Measurements from ENCODE around the gene DCAF8. TPM values are rescaled to one million over a fixed set of nuclear protein-coding genes. Genes with fewer than 3 reads are reported as not detected.

The DCAF8 gene
- total and polyA plus RNA-seq, 7 donors, result 28.2 to 184 (median 138) TPM

GRCh38 chr1:160205242-160206035 is 56.9 kb downstream of the DCAF8 start, which contains the start of gene PEA15:
Gene PEA15, plus strand, starts transcription at chr1:160205384. Its CDS starts 6,161 bp downstream, at chr1:160211545.
- TF ChIP-seq POLR2AphosphoS5 (IDR thresholded peaks at IDR 0.05), result peak; percentile 65 to 82 (median 76)
- no peak for TF ChIP-seq EP300 (IDR thresholded peaks at IDR 0.05)
- no peak for TF ChIP-seq CTCF (IDR thresholded peaks at IDR 0.05)
- peak in 1 of 2 donors; percentile 57 for TF ChIP-seq POLR2A (IDR thresholded peaks at IDR 0.05)
- no peaks in the 10 kb centered on the region for H3K9me3 ChIP-seq
- no peaks in the 10 kb centered on the region for H3K36me3 ChIP-seq
- no peaks in the 10 kb centered on the region for H3K27me3 ChIP-seq
- WGBS, 2 donors, result 0 to 1% methylated on average over 76 of the region's 76 CpGs
- intact Hi-C loops (cut with DNase I), result loop anchor here (5.0 kb wide), 2 partner anchors 88 to 137 kb away; partner anchors contain the start of genes ATP1A2, COPA and NCSTN
- H3K4me1 ChIP-seq, result peaks cover 0 to 58% (median 52%) of the 10 kb centered on the region in 4 donors
- DNase-seq, result peak; percentile 88
- H3K27ac ChIP-seq, result peak within 1 kb of the TSS; percentile 93 to 99 (median 96)
- peak within 1 kb of the TSS; percentile 80 to 95 (median 90) for H3K4me3 ChIP-seq

- TF ChIP-seq CTCF (IDR thresholded peaks at IDR 0.05) (no peak), POLR2A (IDR thresholded peaks at IDR 0.05) (no peak), POLR2AphosphoS5 (IDR thresholded peaks at IDR 0.05) (no peak), EP300 (IDR thresholded peaks at IDR 0.05) (no peak)
- intact Hi-C loops (cut with DNase I), result loop anchor here (5.0 kb wide), 2 partner anchors 87 to 138 kb away; partner anchors contain the start of genes ATP1A2, COPA and NCSTN
- Histone ChIP-seq H3K27me3 (no peaks in the 10 kb centered on the region), H3K36me3 (no peaks in the 10 kb centered on the region), H3K4me3 (peak overlapping the region; percentile 80 to 95 (median 90)), H3K9me3 (no peaks in the 10 kb centered on the region), H3K27ac (peak overlapping the region; percentile 93 to 99 (median 96)), H3K4me1 (peaks cover 0 to 51% (median 44%) of the 10 kb centered on the region in 4 donors)
- DNase-seq, result no peak
- WGBS, 2 donors, result 27 to 29% methylated on average over 7 of the region's 7 CpGs
Measured at GRCh38 chr1:160204526-160205241, 57.7 kb downstream of the DCAF8 start.

GRCh38 chr1:160200786-160201185 is 61.6 kb downstream of the DCAF8 start:
- intact Hi-C loops (cut with DNase I), result no loop called here
- Histone ChIP-seq H3K27ac (no peak overlapping the region), H3K9me3 (no peaks in the 10 kb centered on the region), H3K4me1 (peaks cover 0 to 12% (median 6%) of the 10 kb centered on the region in 4 donors), H3K27me3 (no peaks in the 10 kb centered on the region), H3K36me3 (no peaks in the 10 kb centered on the region), H3K4me3 (no peak overlapping the region)
- no peak for DNase-seq
- 89 to 93% methylated on average over 4 of the region's 4 CpGs for WGBS, 2 donors
- TF ChIP-seq POLR2A (IDR thresholded peaks at IDR 0.05) (no peak), CTCF (IDR thresholded peaks at IDR 0.05) (no peak), POLR2AphosphoS5 (IDR thresholded peaks at IDR 0.05) (no peak), EP300 (IDR thresholded peaks at IDR 0.05) (no peak)

GRCh38 chr1:160197231-160197630 is 65.1 kb downstream of the DCAF8 start:
- H3K9me3 ChIP-seq, result no peaks in the 10 kb centered on the region
- no peak for DNase-seq
- intact Hi-C loops (cut with DNase I), result no loop called here
- no peak overlapping the region for H3K27ac ChIP-seq
- TF ChIP-seq POLR2A (IDR thresholded peaks at IDR 0.05) (no peak), CTCF (IDR thresholded peaks at IDR 0.05) (no peak), EP300 (IDR thresholded peaks at IDR 0.05) (no peak), POLR2AphosphoS5 (IDR thresholded peaks at IDR 0.05) (no peak)
- H3K4me1 ChIP-seq, result peaks cover 0 to 15% (median 13%) of the 10 kb centered on the region in 4 donors
- no peaks in the 10 kb centered on the region for H3K27me3 ChIP-seq
- no peak overlapping the region for H3K4me3 ChIP-seq
- WGBS, 2 donors, result 96 to 97% methylated on average over 4 of the region's 4 CpGs
- no peaks in the 10 kb centered on the region for H3K36me3 ChIP-seq
